NT2/D1 (cell line): ENCODE data around the gene BIRC5.

Experiments
- SUZ12 ChIP-seq: IDR thresholded peaks from 2 replicates; pipeline ENCODE4 v1.6.1; 2011; ENCODE audit not compliant: insufficient read length, insufficient read depth; ENCODE audit errors: extremely low read depth
- YY1 ChIP-seq: IDR thresholded peaks from 2 replicates; pipeline ENCODE4 v1.6.1; 2011; ENCODE audit not compliant: insufficient read length, insufficient read depth
- ZNF274 ChIP-seq: IDR thresholded peaks from 2 replicates; pipeline ENCODE4 v1.6.1; 2011; ENCODE audit warnings: mild to moderate bottlenecking, low read depth, low read length

DNA sequence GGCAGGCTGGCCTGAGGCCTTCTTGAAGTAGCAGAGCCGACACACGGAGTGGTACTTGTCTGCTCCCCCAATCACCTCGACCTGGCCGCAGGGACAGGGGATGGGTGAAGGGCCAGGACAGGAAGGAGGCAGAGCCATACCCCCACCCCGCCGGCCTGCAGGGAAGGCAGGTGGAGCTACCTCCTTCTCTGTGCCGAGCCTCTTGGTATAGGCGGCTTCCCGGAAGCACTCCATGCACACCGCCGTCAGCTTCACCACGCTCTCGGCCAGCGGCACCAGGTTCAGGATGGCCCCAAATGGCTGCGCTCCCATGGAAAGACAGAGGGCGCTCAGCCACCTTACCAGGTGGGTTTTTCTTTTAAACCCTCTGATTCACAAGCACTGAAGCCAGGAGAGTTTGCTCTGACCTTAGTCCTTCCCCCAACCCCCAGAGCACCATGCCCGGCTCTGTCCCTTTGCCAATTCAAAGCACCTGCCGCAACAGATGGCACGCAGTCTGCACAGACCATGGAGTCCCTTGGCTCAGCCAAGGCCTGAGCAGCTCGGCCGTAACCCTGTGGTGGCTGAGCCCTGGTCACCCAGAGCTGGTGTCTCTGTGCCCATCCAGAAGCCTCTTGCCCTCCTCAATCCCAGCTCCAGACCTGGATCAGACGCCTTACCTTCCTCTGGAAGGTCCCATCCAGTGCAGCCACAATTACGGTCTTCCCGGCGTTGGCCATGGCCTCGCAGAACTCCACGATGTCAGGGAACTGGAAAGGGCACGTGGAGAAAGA lies 39.0 kb upstream of the BIRC5 start:
- TF ChIP-seq YY1 (no peak), SUZ12 (no peak), ZNF274 (no peak)
